Astrocyte (in vitro differentiated cells and primary cell): ENCODE data around the gene IDUA. TPM values are rescaled to one million over a fixed set of nuclear protein-coding genes. Genes with fewer than 3 reads are reported as not detected.
A peak's percentile ranks its signal among the peaks of the same experiment; 100 is the strongest.

Experiments
- DNase-seq: peaks from one replicate; pipeline ENCODE4 v3.0.0-alpha.2; 2010; ENCODE audit warnings: low read depth
- FAIRE-seq: peaks from 2 replicates; lab custom pipeline; 2011; peaks lifted over from hg19 to GRCh38; lab: Jason Lieb, UNC
- H2AFZ ChIP-seq: 2 replicates; pipeline ENCODE4 v1.6.0; 2012; ENCODE audit warnings: low read depth, low read length, inconsistent platforms
- H3K27ac ChIP-seq: 2 replicates; pipeline ENCODE4 v1.5.1; 2011; ENCODE audit warnings: low read depth, low read length, inconsistent platforms
- H3K27me3 ChIP-seq: 2 replicates; pipeline ENCODE4 v1.6.0; 2011; ENCODE audit warnings: low read length, inconsistent platforms; ENCODE audit not compliant: insufficient read depth
- H3K36me3 ChIP-seq: 2 replicates; pipeline ENCODE4 v1.5.1; 2011; ENCODE audit warnings: low read length, inconsistent platforms; ENCODE audit not compliant: insufficient read depth
- H3K4me1 ChIP-seq: 2 replicates; pipeline ENCODE4 v1.5.1; 2011; ENCODE audit warnings: low read length, inconsistent platforms; ENCODE audit not compliant: insufficient read depth
- H3K4me2 ChIP-seq: 2 replicates; pipeline ENCODE4 v1.6.0; 2012; ENCODE audit warnings: low read length, inconsistent platforms
- H3K4me3 ChIP-seq: 2 replicates; pipeline ENCODE4 v1.5.1; 2011; ENCODE audit warnings: low read depth, mild to moderate bottlenecking, low read length, inconsistent platforms; ENCODE audit not compliant: insufficient read depth
- H3K79me2 ChIP-seq: 2 replicates; pipeline ENCODE4 v1.6.0; 2012; ENCODE audit warnings: mild to moderate bottlenecking, low read length, inconsistent platforms; ENCODE audit not compliant: insufficient read depth
- H3K9ac ChIP-seq: 2 replicates; pipeline ENCODE4 v1.6.0; 2012; ENCODE audit warnings: mild to moderate bottlenecking, low read length, inconsistent platforms
- H3K9me3 ChIP-seq: 2 replicates; pipeline ENCODE4 v1.5.1; 2012; ENCODE audit warnings: low read depth, mild to moderate bottlenecking, low read length, inconsistent platforms; ENCODE audit not compliant: insufficient read depth
- H4K20me1 ChIP-seq: 2 replicates; pipeline ENCODE4 v1.6.0; 2012; ENCODE audit warnings: low read length, inconsistent platforms; ENCODE audit not compliant: insufficient read depth
- H3K27ac Mint-ChIP-seq: one replicate; pipeline ENCODE4 v1.8.0; 2021; ENCODE audit warnings: mild to moderate bottlenecking, mixed read lengths; ENCODE audit not compliant: unreplicated experiment
- H3K27me3 Mint-ChIP-seq: one replicate; pipeline ENCODE4 v1.8.0; 2021; ENCODE audit warnings: low read depth, mixed read lengths; ENCODE audit not compliant: unreplicated experiment
- H3K36me3 Mint-ChIP-seq: one replicate; pipeline ENCODE4 v1.8.0; 2021; ENCODE audit warnings: low read depth, mixed read lengths; ENCODE audit not compliant: unreplicated experiment
- H3K4me1 Mint-ChIP-seq: one replicate; pipeline ENCODE4 v1.8.0; 2021; ENCODE audit warnings: low read depth, mixed read lengths; ENCODE audit not compliant: unreplicated experiment
- H3K4me3 Mint-ChIP-seq: one replicate; pipeline ENCODE4 v1.8.0; 2021; ENCODE audit warnings: mild to moderate bottlenecking, moderate library complexity, mixed read lengths; ENCODE audit not compliant: unreplicated experiment
- H3K9me3 Mint-ChIP-seq: one replicate; pipeline ENCODE4 v1.8.0; 2021; ENCODE audit warnings: mild to moderate bottlenecking, mixed read lengths; ENCODE audit not compliant: unreplicated experiment
- EZH2 ChIP-seq: IDR thresholded peaks from 2 replicates; pipeline ENCODE4 v1.6.1; 2012; ENCODE audit warnings: mild to moderate bottlenecking, low read length, inconsistent platforms; ENCODE audit not compliant: insufficient read depth
- total RNA-seq: library from RNA; stranded (reverse); gene quantifications from 2 replicates; pipeline ENCODE4 v1.2.1, GENCODE V29; 2021
- TF ChIP-seq, protein P1 (sequence below): IDR thresholded peaks from 2 replicates; pipeline ENCODE4 v1.5.1; 2011; ENCODE audit warnings: low read depth, mild to moderate bottlenecking, inconsistent platforms, low read length, moderate library complexity; ENCODE audit not compliant: insufficient read depth

Gene IDUA
- total RNA-seq, 1 donor from 2014 or later, result 20.5 TPM

- H3K36me3 ChIP-seq, result no peaks in the 10 kb centered on the region
- TF ChIP-seq, protein P1, sequence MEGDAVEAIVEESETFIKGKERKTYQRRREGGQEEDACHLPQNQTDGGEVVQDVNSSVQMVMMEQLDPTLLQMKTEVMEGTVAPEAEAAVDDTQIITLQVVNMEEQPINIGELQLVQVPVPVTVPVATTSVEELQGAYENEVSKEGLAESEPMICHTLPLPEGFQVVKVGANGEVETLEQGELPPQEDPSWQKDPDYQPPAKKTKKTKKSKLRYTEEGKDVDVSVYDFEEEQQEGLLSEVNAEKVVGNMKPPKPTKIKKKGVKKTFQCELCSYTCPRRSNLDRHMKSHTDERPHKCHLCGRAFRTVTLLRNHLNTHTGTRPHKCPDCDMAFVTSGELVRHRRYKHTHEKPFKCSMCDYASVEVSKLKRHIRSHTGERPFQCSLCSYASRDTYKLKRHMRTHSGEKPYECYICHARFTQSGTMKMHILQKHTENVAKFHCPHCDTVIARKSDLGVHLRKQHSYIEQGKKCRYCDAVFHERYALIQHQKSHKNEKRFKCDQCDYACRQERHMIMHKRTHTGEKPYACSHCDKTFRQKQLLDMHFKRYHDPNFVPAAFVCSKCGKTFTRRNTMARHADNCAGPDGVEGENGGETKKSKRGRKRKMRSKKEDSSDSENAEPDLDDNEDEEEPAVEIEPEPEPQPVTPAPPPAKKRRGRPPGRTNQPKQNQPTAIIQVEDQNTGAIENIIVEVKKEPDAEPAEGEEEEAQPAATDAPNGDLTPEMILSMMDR, result no peak
- TF ChIP-seq EZH2, result no peak
- Mint-ChIP-seq H3K4me3 (peak overlapping the region; percentile 4), H3K27me3 (no peaks in the 10 kb centered on the region), H3K4me1 (no peaks in the 10 kb centered on the region), H3K27ac (no peak overlapping the region), H3K36me3 (peaks cover 5% of the 10 kb centered on the region), H3K9me3 (no peaks in the 10 kb centered on the region)
- no peak overlapping the region for H3K27ac ChIP-seq
- no peaks in the 10 kb centered on the region for H3K9me3 ChIP-seq
- no peak overlapping the region for H3K4me2 ChIP-seq
- H4K20me1 ChIP-seq, result peaks cover 36% of the 10 kb centered on the region
- H3K27me3 ChIP-seq, result no peaks in the 10 kb centered on the region
- H3K4me3 ChIP-seq, result no peak overlapping the region
- peaks cover 7% of the 10 kb centered on the region for H3K79me2 ChIP-seq
- DNase-seq (no peak), FAIRE-seq (no peak)
- H3K4me1 ChIP-seq, result peaks cover 10% of the 10 kb centered on the region
- H3K9ac ChIP-seq, result no peak overlapping the region
- H2AFZ ChIP-seq, result no peak overlapping the region
These were observed 16.6 kb upstream of the IDUA start for GRCh38 chr4:970046-970745.

DNA sequence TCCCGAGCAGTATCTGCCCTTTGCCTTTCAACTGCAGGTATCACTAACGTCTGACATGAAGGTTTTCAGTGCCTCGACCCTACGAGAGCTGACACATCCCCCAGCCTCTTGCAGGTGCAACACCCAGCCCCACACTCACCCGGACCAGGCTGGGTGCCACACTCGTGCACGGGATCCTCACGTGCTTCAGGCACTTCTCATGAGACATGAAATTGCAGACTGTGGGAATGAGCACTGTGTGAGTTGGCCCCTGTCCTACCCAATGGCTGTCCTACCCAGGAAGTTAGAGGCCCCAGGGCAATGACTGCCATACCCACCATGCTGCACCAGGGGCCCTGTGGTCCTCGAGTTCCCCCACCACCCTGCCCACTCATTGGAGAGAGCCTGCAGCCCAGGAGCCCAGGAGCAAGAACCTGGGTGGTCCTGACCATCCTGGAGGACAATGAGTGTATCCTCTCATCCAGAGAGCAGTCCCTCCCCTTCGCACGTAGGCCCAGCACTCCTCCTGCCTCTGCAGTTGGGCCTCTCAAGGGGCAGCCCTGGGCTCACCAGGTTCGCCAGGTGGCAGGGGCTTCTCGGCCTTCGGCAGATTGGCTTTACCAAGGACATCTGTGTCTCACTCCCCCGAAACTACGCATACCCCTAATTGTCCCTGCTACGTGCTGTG, 15.9 kb upstream of the IDUA start:
- H3K9me3 Mint-ChIP-seq, result no peaks in the 10 kb centered on the region
- H3K36me3 ChIP-seq, result no peaks in the 10 kb centered on the region
- no peaks in the 10 kb centered on the region for H3K9me3 ChIP-seq
- FAIRE-seq, result no peak
- H3K36me3 Mint-ChIP-seq, result peaks cover 5% of the 10 kb centered on the region
- H3K4me1 ChIP-seq, result peaks cover 10% of the 10 kb centered on the region
- peaks cover 7% of the 10 kb centered on the region for H3K79me2 ChIP-seq
- H3K4me1 Mint-ChIP-seq, result no peaks in the 10 kb centered on the region
- no peak for DNase-seq
- no peaks in the 10 kb centered on the region for H3K27me3 ChIP-seq
- peaks cover 36% of the 10 kb centered on the region for H4K20me1 ChIP-seq
- no peak overlapping the region for H3K27ac Mint-ChIP-seq
- H3K27ac ChIP-seq, result no peak overlapping the region
- no peaks in the 10 kb centered on the region for H3K27me3 Mint-ChIP-seq
- H3K4me3 Mint-ChIP-seq, result peak overlapping the region; percentile 50
- H3K4me3 ChIP-seq, result no peak overlapping the region
- no peak overlapping the region for H2AFZ ChIP-seq
- no peak overlapping the region for H3K4me2 ChIP-seq
- no peak overlapping the region for H3K9ac ChIP-seq
- no peak for TF ChIP-seq EZH2

GRCh38 chr4:971666-972500, 15.0 kb upstream of the IDUA start:
- peak overlapping the region; percentile 76 for H3K9ac ChIP-seq
- H3K79me2 ChIP-seq, result peaks cover 7% of the 10 kb centered on the region
- DNase-seq (no peak), FAIRE-seq (no peak)
- H3K4me3 ChIP-seq, result peak overlapping the region; percentile 68
- H3K27me3 ChIP-seq, result no peaks in the 10 kb centered on the region
- no peak overlapping the region for H3K27ac Mint-ChIP-seq
- no peak overlapping the region for H3K27ac ChIP-seq
- TF ChIP-seq, protein P1, result no peak
- no peak for TF ChIP-seq EZH2
- H3K4me1 Mint-ChIP-seq, result no peaks in the 10 kb centered on the region
- H3K4me1 ChIP-seq, result peaks cover 10% of the 10 kb centered on the region
- peaks cover 36% of the 10 kb centered on the region for H4K20me1 ChIP-seq
- H3K4me3 Mint-ChIP-seq, result peak overlapping the region; percentile 69
- H3K9me3 ChIP-seq, result no peaks in the 10 kb centered on the region
- H3K9me3 Mint-ChIP-seq, result no peaks in the 10 kb centered on the region
- H3K27me3 Mint-ChIP-seq, result no peaks in the 10 kb centered on the region
- H3K36me3 Mint-ChIP-seq, result peaks cover 5% of the 10 kb centered on the region
- peak overlapping the region; percentile 94 for H3K4me2 ChIP-seq
- H2AFZ ChIP-seq, result no peak overlapping the region
- no peaks in the 10 kb centered on the region for H3K36me3 ChIP-seq
